Gastroesophageal sphincter (tissue), 3 donors: ENCODE data around the gene WDR73.

Experiments used
- CTCF ChIP-seq, 4 experiments: fragments of 200-600 bp in 2 of 4; fragments of 450-650 bp in 2 of 4; sonication (generic) in 1 of 4; IDR thresholded peaks; one replicate each; pipeline ENCODE4 v1.5.1; 2017 to 2019; ENCODE audit warnings: antibody characterized with exemption in 4 of 4, mild to moderate bottlenecking in 2 of 4, moderate library complexity in 2 of 4
- EP300 ChIP-seq: sonication (generic); formaldehyde crosslinking; IDR thresholded peaks from one replicate; pipeline ENCODE4 v1.6.1; 2017; ENCODE audit warnings: antibody characterized with exemption, mild to moderate bottlenecking
- POLR2A ChIP-seq, 2 donors: fragments of 450-650 bp; IDR thresholded peaks; one replicate each; pipeline ENCODE4 v1.6.1; 2017; ENCODE audit warnings: antibody characterized with exemption in 2 of 2, mild to moderate bottlenecking in 2 of 2, moderate library complexity in 1 of 2
- POLR2AphosphoS5 ChIP-seq: sonication (generic); formaldehyde crosslinking; IDR thresholded peaks from one replicate; pipeline ENCODE4 v1.6.1; 2017; ENCODE audit warnings: antibody characterized with exemption

GRCh38 chr15:84591815-84592214 is 62.3 kb downstream of the WDR73 start:
- TF ChIP-seq POLR2AphosphoS5: no peak
- no peak for TF ChIP-seq CTCF (IDR thresholded peaks at IDR 0.05)
- TF ChIP-seq POLR2A (IDR thresholded peaks at IDR 0.05): no peak
- no peak for TF ChIP-seq EP300
